Astrocyte (in vitro differentiated cells and primary cell): ENCODE measurements around the gene SLC8B1. TPM values are rescaled to one million over a fixed set of nuclear protein-coding genes. Genes with fewer than 3 reads are reported as not detected.

Experiments
- DNase-seq: peaks from one replicate; pipeline ENCODE4 v3.0.0-alpha.2; 2010; ENCODE audit warnings: low read depth
- FAIRE-seq: peaks from 2 replicates; lab custom pipeline; 2011; peaks lifted over from hg19 to GRCh38; lab: Jason Lieb, UNC
- H2AFZ ChIP-seq: 2 replicates; pipeline ENCODE4 v1.6.0; 2012; ENCODE audit warnings: low read depth, low read length, inconsistent platforms
- H3K27ac ChIP-seq: 2 replicates; pipeline ENCODE4 v1.5.1; 2011; ENCODE audit warnings: low read depth, low read length, inconsistent platforms
- H3K27me3 ChIP-seq: 2 replicates; pipeline ENCODE4 v1.6.0; 2011; ENCODE audit warnings: low read length, inconsistent platforms; ENCODE audit not compliant: insufficient read depth
- H3K36me3 ChIP-seq: 2 replicates; pipeline ENCODE4 v1.5.1; 2011; ENCODE audit warnings: low read length, inconsistent platforms; ENCODE audit not compliant: insufficient read depth
- H3K4me1 ChIP-seq: 2 replicates; pipeline ENCODE4 v1.5.1; 2011; ENCODE audit warnings: low read length, inconsistent platforms; ENCODE audit not compliant: insufficient read depth
- H3K4me2 ChIP-seq: 2 replicates; pipeline ENCODE4 v1.6.0; 2012; ENCODE audit warnings: low read length, inconsistent platforms
- H3K4me3 ChIP-seq: 2 replicates; pipeline ENCODE4 v1.5.1; 2011; ENCODE audit warnings: low read depth, mild to moderate bottlenecking, low read length, inconsistent platforms; ENCODE audit not compliant: insufficient read depth
- H3K79me2 ChIP-seq: 2 replicates; pipeline ENCODE4 v1.6.0; 2012; ENCODE audit warnings: mild to moderate bottlenecking, low read length, inconsistent platforms; ENCODE audit not compliant: insufficient read depth
- H3K9ac ChIP-seq: 2 replicates; pipeline ENCODE4 v1.6.0; 2012; ENCODE audit warnings: mild to moderate bottlenecking, low read length, inconsistent platforms
- H3K9me3 ChIP-seq: 2 replicates; pipeline ENCODE4 v1.5.1; 2012; ENCODE audit warnings: low read depth, mild to moderate bottlenecking, low read length, inconsistent platforms; ENCODE audit not compliant: insufficient read depth
- H4K20me1 ChIP-seq: 2 replicates; pipeline ENCODE4 v1.6.0; 2012; ENCODE audit warnings: low read length, inconsistent platforms; ENCODE audit not compliant: insufficient read depth
- H3K27ac Mint-ChIP-seq: one replicate; pipeline ENCODE4 v1.8.0; 2021; ENCODE audit warnings: mild to moderate bottlenecking, mixed read lengths; ENCODE audit not compliant: unreplicated experiment
- H3K27me3 Mint-ChIP-seq: one replicate; pipeline ENCODE4 v1.8.0; 2021; ENCODE audit warnings: low read depth, mixed read lengths; ENCODE audit not compliant: unreplicated experiment
- H3K36me3 Mint-ChIP-seq: one replicate; pipeline ENCODE4 v1.8.0; 2021; ENCODE audit warnings: low read depth, mixed read lengths; ENCODE audit not compliant: unreplicated experiment
- H3K4me1 Mint-ChIP-seq: one replicate; pipeline ENCODE4 v1.8.0; 2021; ENCODE audit warnings: low read depth, mixed read lengths; ENCODE audit not compliant: unreplicated experiment
- H3K4me3 Mint-ChIP-seq: one replicate; pipeline ENCODE4 v1.8.0; 2021; ENCODE audit warnings: mild to moderate bottlenecking, moderate library complexity, mixed read lengths; ENCODE audit not compliant: unreplicated experiment
- H3K9me3 Mint-ChIP-seq: one replicate; pipeline ENCODE4 v1.8.0; 2021; ENCODE audit warnings: mild to moderate bottlenecking, mixed read lengths; ENCODE audit not compliant: unreplicated experiment
- CTCF ChIP-seq: IDR thresholded peaks from 2 replicates; pipeline ENCODE4 v1.5.1; 2011; ENCODE audit warnings: low read depth, mild to moderate bottlenecking, inconsistent platforms, low read length, moderate library complexity; ENCODE audit not compliant: insufficient read depth
- EZH2 ChIP-seq: IDR thresholded peaks from 2 replicates; pipeline ENCODE4 v1.6.1; 2012; ENCODE audit warnings: mild to moderate bottlenecking, low read length, inconsistent platforms; ENCODE audit not compliant: insufficient read depth
- total RNA-seq: library from RNA; stranded (reverse); gene quantifications from 2 replicates; pipeline ENCODE4 v1.2.1, GENCODE V29; 2021

Gene SLC8B1
- total RNA-seq, 1 donor from 2014 or later = 8.6 TPM

- H3K4me3 ChIP-seq = no peak overlapping the region
- H3K27me3 ChIP-seq = peaks cover 4% of the 10 kb centered on the region
- no peak for TF ChIP-seq EZH2
- no peak for TF ChIP-seq CTCF
- peaks cover 20% of the 10 kb centered on the region for H3K27me3 Mint-ChIP-seq
- no peak overlapping the region for H2AFZ ChIP-seq
- H3K27ac ChIP-seq = no peak overlapping the region
- no peak overlapping the region for H3K4me3 Mint-ChIP-seq
- DNase-seq = no peak
- H3K79me2 ChIP-seq = no peaks in the 10 kb centered on the region
- no peak overlapping the region for H3K27ac Mint-ChIP-seq
- peaks cover 2% of the 10 kb centered on the region for H3K36me3 Mint-ChIP-seq
- H3K4me1 ChIP-seq = no peaks in the 10 kb centered on the region
- no peaks in the 10 kb centered on the region for H3K4me1 Mint-ChIP-seq
- no peak for FAIRE-seq
- no peak overlapping the region for H3K9ac ChIP-seq
- H3K9me3 ChIP-seq = no peaks in the 10 kb centered on the region
- peaks cover 2% of the 10 kb centered on the region for H3K9me3 Mint-ChIP-seq
- no peak overlapping the region for H3K4me2 ChIP-seq
- no peaks in the 10 kb centered on the region for H4K20me1 ChIP-seq
- no peaks in the 10 kb centered on the region for H3K36me3 ChIP-seq
Measured at GRCh38 chr12:113341535-113341934, 6.6 kb upstream of the SLC8B1 start.

- Mint-ChIP-seq H3K9me3 (peaks cover 2% of the 10 kb centered on the region), H3K27ac (no peak overlapping the region), H3K27me3 (peaks cover 21% of the 10 kb centered on the region), H3K36me3 (peaks cover 2% of the 10 kb centered on the region), H3K4me3 (no peak overlapping the region), H3K4me1 (no peaks in the 10 kb centered on the region)
- peaks cover 4% of the 10 kb centered on the region for H3K27me3 ChIP-seq
- no peaks in the 10 kb centered on the region for H3K36me3 ChIP-seq
- no peak for TF ChIP-seq EZH2
- no peak for TF ChIP-seq CTCF
- H3K9ac ChIP-seq = no peak overlapping the region
- H2AFZ ChIP-seq = no peak overlapping the region
- FAIRE-seq (no peak), DNase-seq (no peak)
- no peak overlapping the region for H3K4me2 ChIP-seq
- no peaks in the 10 kb centered on the region for H3K9me3 ChIP-seq
- H3K27ac ChIP-seq = no peak overlapping the region
- no peaks in the 10 kb centered on the region for H4K20me1 ChIP-seq
- no peaks in the 10 kb centered on the region for H3K4me1 ChIP-seq
- H3K4me3 ChIP-seq = no peak overlapping the region
- no peaks in the 10 kb centered on the region for H3K79me2 ChIP-seq
Measured at GRCh38 chr12:113340061-113340460, 5.2 kb upstream of the SLC8B1 start.

- TF ChIP-seq EZH2 = no peak
- Histone ChIP-seq H3K4me3 (no peak overlapping the region), H3K27me3 (peaks cover 4% of the 10 kb centered on the region), H2AFZ (no peak overlapping the region), H3K36me3 (no peaks in the 10 kb centered on the region), H3K79me2 (no peaks in the 10 kb centered on the region), H4K20me1 (no peaks in the 10 kb centered on the region), H3K9ac (no peak overlapping the region), H3K27ac (no peak overlapping the region), H3K9me3 (no peaks in the 10 kb centered on the region), H3K4me2 (no peak overlapping the region), H3K4me1 (peaks cover under 1% of the 10 kb centered on the region)
- peaks cover 21% of the 10 kb centered on the region for H3K27me3 Mint-ChIP-seq
- H3K4me3 Mint-ChIP-seq = no peak overlapping the region
- peaks cover 2% of the 10 kb centered on the region for H3K36me3 Mint-ChIP-seq
- DNase-seq (no peak), FAIRE-seq (no peak)
- peaks cover 2% of the 10 kb centered on the region for H3K9me3 Mint-ChIP-seq
- no peaks in the 10 kb centered on the region for H3K4me1 Mint-ChIP-seq
- no peak overlapping the region for H3K27ac Mint-ChIP-seq
Measured at GRCh38 chr12:113339540-113339939, 4.6 kb upstream of the SLC8B1 start.
